ENCODE results near the gene GPRIN3. TPM values are rescaled to one million over a fixed set of nuclear protein-coding genes. Genes with fewer than 3 reads are reported as not detected.
A peak's percentile ranks its signal among the peaks of the same experiment; 100 is the strongest.

Gene GPRIN3
- total and polyA plus RNA-seq, 2 experiments from 2014 or later, result 5.1 to 18.0 TPM

DNA sequence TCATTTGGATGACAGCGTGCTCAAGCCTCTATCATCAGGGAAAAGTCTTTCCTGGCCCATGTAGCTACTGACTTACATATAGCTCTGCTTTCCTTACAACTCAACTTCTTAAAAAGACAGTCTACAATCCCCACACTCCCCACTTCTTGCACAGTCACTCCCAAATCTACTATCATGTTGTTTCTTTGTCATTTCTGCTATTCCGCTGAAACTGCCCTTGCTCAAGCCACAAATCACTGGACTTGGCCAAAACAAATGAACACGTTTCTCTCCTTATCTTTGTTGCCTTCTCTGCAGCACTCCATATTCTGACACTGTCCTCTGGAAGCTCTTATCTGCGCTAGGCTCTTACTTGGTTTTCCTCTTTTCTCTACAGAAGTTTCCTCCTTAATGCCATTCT lies 28.2 kb downstream of the GPRIN3 start:
- Histone ChIP-seq H3K4me3 (no peak overlapping the region), H3K9me3 (ENCODE audit: low read depth) (no peaks in the 10 kb centered on the region), H3K27me3 (no peaks in the 10 kb centered on the region), H3K36me3 (no peaks in the 10 kb centered on the region), H3K27ac (peak overlapping the region; percentile 37), H3K4me1 (ENCODE audit: low read depth) (peaks cover 9% of the 10 kb centered on the region)
- TF ChIP-seq, protein P1, sequence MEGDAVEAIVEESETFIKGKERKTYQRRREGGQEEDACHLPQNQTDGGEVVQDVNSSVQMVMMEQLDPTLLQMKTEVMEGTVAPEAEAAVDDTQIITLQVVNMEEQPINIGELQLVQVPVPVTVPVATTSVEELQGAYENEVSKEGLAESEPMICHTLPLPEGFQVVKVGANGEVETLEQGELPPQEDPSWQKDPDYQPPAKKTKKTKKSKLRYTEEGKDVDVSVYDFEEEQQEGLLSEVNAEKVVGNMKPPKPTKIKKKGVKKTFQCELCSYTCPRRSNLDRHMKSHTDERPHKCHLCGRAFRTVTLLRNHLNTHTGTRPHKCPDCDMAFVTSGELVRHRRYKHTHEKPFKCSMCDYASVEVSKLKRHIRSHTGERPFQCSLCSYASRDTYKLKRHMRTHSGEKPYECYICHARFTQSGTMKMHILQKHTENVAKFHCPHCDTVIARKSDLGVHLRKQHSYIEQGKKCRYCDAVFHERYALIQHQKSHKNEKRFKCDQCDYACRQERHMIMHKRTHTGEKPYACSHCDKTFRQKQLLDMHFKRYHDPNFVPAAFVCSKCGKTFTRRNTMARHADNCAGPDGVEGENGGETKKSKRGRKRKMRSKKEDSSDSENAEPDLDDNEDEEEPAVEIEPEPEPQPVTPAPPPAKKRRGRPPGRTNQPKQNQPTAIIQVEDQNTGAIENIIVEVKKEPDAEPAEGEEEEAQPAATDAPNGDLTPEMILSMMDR (IDR thresholded peaks at IDR 0.05; ENCODE audit: low read depth, low read length), result no peak
- DNase-seq (ENCODE audit: low read depth in 1 of 2, low spot score in 1 of 2), result no peak

DNA sequence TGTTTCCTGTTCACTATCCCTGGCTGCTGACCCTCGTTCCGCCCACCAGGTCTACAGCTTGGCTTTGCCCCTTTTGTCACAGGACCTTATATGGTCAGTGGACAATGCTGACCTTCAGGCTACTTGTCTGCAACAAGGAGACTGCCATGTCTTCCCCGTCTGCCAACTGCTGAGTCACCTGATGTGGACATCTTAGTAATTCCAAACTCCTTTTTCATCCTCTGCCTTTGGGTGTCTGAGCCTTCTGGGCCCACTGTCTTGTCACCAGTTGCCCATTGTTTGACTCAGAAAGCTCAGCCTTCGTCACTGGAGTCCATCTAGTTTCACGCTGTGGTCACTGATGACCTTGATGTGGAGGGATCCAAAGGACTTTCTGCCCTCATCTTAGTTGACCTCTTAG lies 30.2 kb downstream of the GPRIN3 start:
- DNase-seq (ENCODE audit: low read depth in 1 of 2, low spot score in 1 of 2), result no peak
- Histone ChIP-seq H3K4me3 (no peak overlapping the region), H3K27me3 (no peaks in the 10 kb centered on the region), H3K9me3 (ENCODE audit: low read depth) (no peaks in the 10 kb centered on the region), H3K36me3 (no peaks in the 10 kb centered on the region), H3K27ac (no peak overlapping the region), H3K4me1 (ENCODE audit: low read depth) (peaks cover 9% of the 10 kb centered on the region)
- TF ChIP-seq, protein P1 (IDR thresholded peaks at IDR 0.05; ENCODE audit: low read depth, low read length), result no peak

DNA sequence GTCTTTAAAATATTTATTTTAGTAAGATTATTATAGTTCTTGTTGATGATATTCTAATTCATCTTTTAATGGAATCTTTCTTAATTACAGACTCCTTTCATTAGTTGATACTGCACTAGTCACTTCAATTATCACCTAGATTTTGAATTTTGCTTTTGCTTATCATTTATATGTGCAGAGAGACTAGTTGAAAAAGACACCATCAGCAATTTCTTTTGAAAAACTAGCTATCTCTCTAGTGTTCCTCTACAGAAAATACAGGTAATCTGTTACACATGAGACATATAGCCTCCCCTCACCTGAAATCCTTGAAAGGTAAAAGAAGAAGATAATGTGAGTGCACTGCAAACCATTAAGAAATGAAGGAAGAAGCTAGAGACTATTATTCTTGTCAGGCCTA lies 31.3 kb downstream of the GPRIN3 start:
- H3K4me3 ChIP-seq, result no peak overlapping the region
- no peaks in the 10 kb centered on the region for H3K27me3 ChIP-seq
- no peak overlapping the region for H3K27ac ChIP-seq
- no peaks in the 10 kb centered on the region for H3K36me3 ChIP-seq
- peaks cover 9% of the 10 kb centered on the region for H3K4me1 ChIP-seq (ENCODE audit: low read depth)
- DNase-seq (ENCODE audit: low read depth in 1 of 2, low spot score in 1 of 2), result no peak
- TF ChIP-seq, protein P1 (IDR thresholded peaks at IDR 0.05; ENCODE audit: low read depth, low read length), result no peak
- H3K9me3 ChIP-seq (ENCODE audit: low read depth), result no peaks in the 10 kb centered on the region

DNA sequence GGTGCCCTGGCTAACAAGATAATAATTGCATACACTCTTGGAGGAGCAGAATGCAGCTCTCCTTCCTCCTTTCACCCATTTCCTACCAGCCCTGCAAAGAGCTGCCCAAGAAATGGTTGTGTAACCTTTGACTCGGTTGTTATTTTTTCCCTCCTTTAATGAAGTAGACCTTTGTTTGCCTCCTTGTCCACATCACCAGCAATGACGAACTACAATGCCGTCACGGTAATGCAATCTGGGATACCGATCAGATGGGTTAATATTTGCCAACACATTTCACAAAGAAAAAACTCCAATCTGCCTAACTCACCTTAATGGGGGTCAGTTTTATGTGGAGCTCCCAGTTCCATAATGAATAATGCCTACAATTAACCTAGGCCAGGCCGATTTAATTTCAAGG lies 32.0 kb downstream of the GPRIN3 start:
- no peaks in the 10 kb centered on the region for H3K36me3 ChIP-seq
- H3K27me3 ChIP-seq, result no peaks in the 10 kb centered on the region
- peaks cover 9% of the 10 kb centered on the region for H3K4me1 ChIP-seq (ENCODE audit: low read depth)
- no peaks in the 10 kb centered on the region for H3K9me3 ChIP-seq (ENCODE audit: low read depth)
- TF ChIP-seq, protein P1 (IDR thresholded peaks at IDR 0.05; ENCODE audit: low read depth, low read length), result no peak
- H3K27ac ChIP-seq, result no peak overlapping the region
- no peak overlapping the region for H3K4me3 ChIP-seq
- no peak for DNase-seq (ENCODE audit: low read depth in 1 of 2, low spot score in 1 of 2)

DNA sequence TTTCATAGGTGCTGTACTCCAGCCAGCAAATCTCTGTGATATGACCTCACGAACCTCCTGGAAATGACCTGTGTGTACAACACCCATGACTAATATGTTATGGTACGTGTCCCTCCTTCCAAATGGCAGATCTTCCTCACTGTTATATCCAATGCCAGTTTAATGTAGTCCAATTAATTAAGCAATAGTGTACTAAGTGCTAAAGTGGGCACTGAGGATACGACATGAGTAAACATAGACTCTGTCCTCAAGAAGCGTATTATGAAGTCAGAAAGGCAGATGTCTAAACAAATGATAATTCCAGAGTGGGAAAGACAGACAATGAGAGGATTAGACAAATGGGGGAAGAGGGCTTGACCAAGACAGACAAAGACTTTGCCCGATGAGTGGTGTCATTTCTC lies 33.9 kb downstream of the GPRIN3 start:
- Histone ChIP-seq H3K27me3 (no peaks in the 10 kb centered on the region), H3K27ac (no peak overlapping the region), H3K4me3 (no peak overlapping the region), H3K9me3 (ENCODE audit: low read depth) (no peaks in the 10 kb centered on the region), H3K4me1 (ENCODE audit: low read depth) (no peaks in the 10 kb centered on the region), H3K36me3 (no peaks in the 10 kb centered on the region)
- DNase-seq (ENCODE audit: low read depth in 1 of 2, low spot score in 1 of 2), result no peak
- TF ChIP-seq, protein P1 (IDR thresholded peaks at IDR 0.05; ENCODE audit: low read depth, low read length), result no peak

DNA sequence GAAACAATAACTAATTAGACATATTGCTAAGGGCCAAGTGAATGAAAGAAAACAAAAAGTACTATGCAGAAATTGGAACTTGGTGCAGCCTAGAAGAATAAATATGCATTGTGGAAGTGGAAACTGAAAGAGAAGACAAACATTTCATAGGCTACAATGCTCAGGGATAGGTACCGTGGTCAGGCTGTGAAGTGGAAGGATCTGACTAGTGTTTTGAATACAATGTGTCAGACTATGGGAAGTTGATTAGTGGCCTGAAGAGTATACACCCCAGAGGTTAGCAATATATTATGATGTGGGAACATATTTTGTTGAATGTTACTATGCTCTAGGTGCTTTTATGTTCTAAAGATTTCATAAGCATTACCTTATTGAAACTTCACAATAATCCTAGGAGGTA lies 36.8 kb downstream of the GPRIN3 start:
- TF ChIP-seq, protein P1 (IDR thresholded peaks at IDR 0.05; ENCODE audit: low read depth, low read length), result no peak
- Histone ChIP-seq H3K4me3 (no peak overlapping the region), H3K36me3 (no peaks in the 10 kb centered on the region), H3K27ac (no peak overlapping the region), H3K4me1 (ENCODE audit: low read depth) (peaks cover 20% of the 10 kb centered on the region), H3K27me3 (no peaks in the 10 kb centered on the region), H3K9me3 (ENCODE audit: low read depth) (no peaks in the 10 kb centered on the region)
- DNase-seq (ENCODE audit: low read depth in 1 of 2, low spot score in 1 of 2), result no peak

All from cardiac muscle cell (in vitro differentiated cells and primary cell).